Stimulated activated CD4-positive, alpha-beta T cell treated with anti-CD3 and anti-CD28 coated beads, Interleukin-2, amount 100 ng/mL, for 4 hours (primary cell): ENCODE measurements around the gene RANBP6.

Experiments
- DNase-seq: peaks from one replicate; pipeline ENCODE4 v3.0.0-alpha.2; 2020; ENCODE audit warnings: low read depth

The RANBP6 gene

GRCh38 chr9:6007058-6007769 lies 8.2 kb downstream of the RANBP6 start:
- DNase-seq: peak; percentile 95

GRCh38 chr9:6006749-6007057 lies 8.7 kb downstream of the RANBP6 start:
- DNase-seq: no peak

GRCh38 chr9:6000955-6001354 lies 14.5 kb downstream of the RANBP6 start:
- DNase-seq: no peak

GRCh38 chr9:5999443-6000101 lies 15.9 kb downstream of the RANBP6 start:
- no peak for DNase-seq

- no peak for DNase-seq
These were observed 20.9 kb downstream of the RANBP6 start for GRCh38 chr9:5994493-5994892.

- DNase-seq: no peak
These were observed 27.2 kb downstream of the RANBP6 start for GRCh38 chr9:5988265-5988664.

GRCh38 chr9:5983042-5983441 lies 32.4 kb downstream of the RANBP6 start:
- DNase-seq: no peak

- no peak for DNase-seq
These were observed 33.1 kb downstream of the RANBP6 start for GRCh38 chr9:5982317-5982716.

GRCh38 chr9:5978523-5978922 lies 36.9 kb downstream of the RANBP6 start:
- no peak for DNase-seq

- DNase-seq: no peak
These were observed 38.6 kb downstream of the RANBP6 start for GRCh38 chr9:5976674-5977397.

GRCh38 chr9:5971740-5972139 lies 43.7 kb downstream of the RANBP6 start:
- no peak for DNase-seq
